ENCODE measurements around the gene TPM3.
A peak's percentile ranks its signal among the peaks of the same experiment; 100 is the strongest.

Gene TPM3

DNA sequence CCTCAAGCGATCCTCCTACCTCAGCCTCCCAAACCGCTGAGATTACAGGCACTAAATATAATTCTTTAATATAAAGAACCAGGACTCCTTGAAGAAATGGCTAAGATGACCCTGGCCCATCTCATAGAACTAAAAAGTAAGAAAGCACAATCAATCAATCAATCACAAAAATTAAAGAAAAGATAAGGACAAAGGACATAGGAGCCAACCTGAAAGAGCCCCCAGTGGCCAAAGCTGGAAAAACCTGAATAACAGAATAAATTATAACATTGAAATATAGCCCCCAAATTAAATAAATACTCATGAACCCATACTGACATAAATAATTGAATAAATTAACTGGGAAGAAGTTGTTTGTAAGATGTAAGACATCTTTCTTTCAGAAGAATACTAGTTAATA lies 45.9 kb downstream of the TPM3 start:
- no peak overlapping the region for H3K9ac ChIP-seq (ENCODE audit: low read depth, low read length, poor library complexity, severe bottlenecking)
- H4K20me1 ChIP-seq (ENCODE audit: insufficient read depth, low read length, poor library complexity, severe bottlenecking): no peaks in the 10 kb centered on the region
- no peaks in the 10 kb centered on the region for H3K36me3 ChIP-seq (ENCODE audit: insufficient read depth, low read length)
- H3F3A ChIP-seq (ENCODE audit: low read depth): no peaks in the 10 kb centered on the region
- H3K79me2 ChIP-seq (ENCODE audit: insufficient read depth, low read length): no peaks in the 10 kb centered on the region
- H3K9me2 ChIP-seq (replicated peaks; ENCODE audit: low read depth, low read length): no peaks in the 10 kb centered on the region
- TF ChIP-seq, protein P1, sequence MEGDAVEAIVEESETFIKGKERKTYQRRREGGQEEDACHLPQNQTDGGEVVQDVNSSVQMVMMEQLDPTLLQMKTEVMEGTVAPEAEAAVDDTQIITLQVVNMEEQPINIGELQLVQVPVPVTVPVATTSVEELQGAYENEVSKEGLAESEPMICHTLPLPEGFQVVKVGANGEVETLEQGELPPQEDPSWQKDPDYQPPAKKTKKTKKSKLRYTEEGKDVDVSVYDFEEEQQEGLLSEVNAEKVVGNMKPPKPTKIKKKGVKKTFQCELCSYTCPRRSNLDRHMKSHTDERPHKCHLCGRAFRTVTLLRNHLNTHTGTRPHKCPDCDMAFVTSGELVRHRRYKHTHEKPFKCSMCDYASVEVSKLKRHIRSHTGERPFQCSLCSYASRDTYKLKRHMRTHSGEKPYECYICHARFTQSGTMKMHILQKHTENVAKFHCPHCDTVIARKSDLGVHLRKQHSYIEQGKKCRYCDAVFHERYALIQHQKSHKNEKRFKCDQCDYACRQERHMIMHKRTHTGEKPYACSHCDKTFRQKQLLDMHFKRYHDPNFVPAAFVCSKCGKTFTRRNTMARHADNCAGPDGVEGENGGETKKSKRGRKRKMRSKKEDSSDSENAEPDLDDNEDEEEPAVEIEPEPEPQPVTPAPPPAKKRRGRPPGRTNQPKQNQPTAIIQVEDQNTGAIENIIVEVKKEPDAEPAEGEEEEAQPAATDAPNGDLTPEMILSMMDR (conservative IDR thresholded peaks at IDR 0.05; ENCODE audit: low read length): peak; percentile 67
- TF ChIP-seq EZH2phosphoT487 (IDR thresholded peaks at IDR 0.05; ENCODE audit: borderline replicate concordance): no peak
- H3K4me2 ChIP-seq (ENCODE audit: low read depth, low read length, poor library complexity, severe bottlenecking): no peak overlapping the region
- no peak overlapping the region for H2AFZ ChIP-seq (ENCODE audit: low read length)
- H3K9me3 ChIP-seq (ENCODE audit: insufficient read depth, low read depth, low read length): no peaks in the 10 kb centered on the region
- no peak overlapping the region for H3K4me3 ChIP-seq (ENCODE audit: low read length, poor library complexity, severe bottlenecking)
- H3K4me1 ChIP-seq (ENCODE audit: insufficient read depth, low read length, poor library complexity, severe bottlenecking): no peaks in the 10 kb centered on the region
- H3K27me3 ChIP-seq (ENCODE audit: insufficient read depth, low read length, poor library complexity, severe bottlenecking): no peaks in the 10 kb centered on the region

DNA sequence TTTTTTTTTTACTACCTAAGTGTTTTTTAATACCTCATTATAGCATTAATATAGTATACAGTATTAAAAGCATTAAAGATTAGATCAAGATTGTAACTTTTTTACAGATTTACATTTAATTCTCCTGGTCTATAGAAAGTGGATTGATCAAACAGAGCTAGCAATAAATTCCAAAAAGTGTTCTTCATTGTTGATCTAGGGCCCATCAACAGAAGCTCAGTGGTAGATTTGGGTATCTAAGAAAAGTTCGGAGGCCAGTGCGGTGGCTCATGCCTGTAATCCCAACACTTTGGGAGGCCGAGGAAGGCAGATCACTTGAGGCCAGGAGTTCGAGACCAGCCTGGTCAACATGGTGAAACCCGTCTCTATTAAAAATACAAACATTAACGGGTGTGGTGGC lies 49.5 kb downstream of the TPM3 start:
- Histone ChIP-seq H3K4me2 (ENCODE audit: low read depth, low read length, poor library complexity, severe bottlenecking) (no peak overlapping the region), H3F3A (ENCODE audit: low read depth) (no peaks in the 10 kb centered on the region), H3K4me3 (ENCODE audit: low read length, poor library complexity, severe bottlenecking) (no peak overlapping the region), H3K79me2 (ENCODE audit: insufficient read depth, low read length) (no peaks in the 10 kb centered on the region), H3K9me2 (replicated peaks; ENCODE audit: low read depth, low read length) (no peaks in the 10 kb centered on the region), H3K9ac (ENCODE audit: low read depth, low read length, poor library complexity, severe bottlenecking) (no peak overlapping the region), H2AFZ (ENCODE audit: low read length) (no peak overlapping the region), H3K9me3 (ENCODE audit: insufficient read depth, low read depth, low read length) (no peaks in the 10 kb centered on the region), H3K27me3 (ENCODE audit: insufficient read depth, low read length, poor library complexity, severe bottlenecking) (no peaks in the 10 kb centered on the region), H4K20me1 (ENCODE audit: insufficient read depth, low read length, poor library complexity, severe bottlenecking) (no peaks in the 10 kb centered on the region), H3K4me1 (ENCODE audit: insufficient read depth, low read length, poor library complexity, severe bottlenecking) (no peaks in the 10 kb centered on the region), H3K36me3 (ENCODE audit: insufficient read depth, low read length) (no peaks in the 10 kb centered on the region)
- no peak for TF ChIP-seq EZH2phosphoT487 (IDR thresholded peaks at IDR 0.05; ENCODE audit: borderline replicate concordance)
- TF ChIP-seq, protein P1 (conservative IDR thresholded peaks at IDR 0.05; ENCODE audit: low read length): no peak

DNA sequence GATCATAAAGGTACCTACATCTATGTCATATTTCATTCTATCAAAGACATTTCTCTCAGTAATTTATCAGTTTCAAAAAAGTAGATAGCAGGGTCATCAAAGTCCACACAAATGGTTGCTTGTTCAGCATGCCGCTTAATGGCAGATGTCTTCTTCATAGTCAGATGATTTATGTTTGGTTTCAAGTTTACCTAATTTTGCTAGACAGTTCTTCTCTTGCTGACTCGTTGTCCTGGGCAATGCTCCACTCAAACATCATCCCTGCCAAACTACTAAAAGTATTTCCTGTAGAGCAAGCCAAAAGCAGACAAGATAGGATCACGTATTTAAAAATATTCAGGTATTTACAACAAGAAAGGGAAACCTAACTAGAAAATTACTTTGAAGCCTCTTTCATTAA lies 50.7 kb downstream of the TPM3 start:
- Histone ChIP-seq H3K9ac (ENCODE audit: low read depth, low read length, poor library complexity, severe bottlenecking) (no peak overlapping the region), H3K79me2 (ENCODE audit: insufficient read depth, low read length) (no peaks in the 10 kb centered on the region), H3K4me1 (ENCODE audit: insufficient read depth, low read length, poor library complexity, severe bottlenecking) (no peaks in the 10 kb centered on the region), H3F3A (ENCODE audit: low read depth) (no peaks in the 10 kb centered on the region), H3K4me2 (ENCODE audit: low read depth, low read length, poor library complexity, severe bottlenecking) (no peak overlapping the region), H3K9me2 (replicated peaks; ENCODE audit: low read depth, low read length) (no peaks in the 10 kb centered on the region), H4K20me1 (ENCODE audit: insufficient read depth, low read length, poor library complexity, severe bottlenecking) (no peaks in the 10 kb centered on the region), H3K36me3 (ENCODE audit: insufficient read depth, low read length) (no peaks in the 10 kb centered on the region), H3K4me3 (ENCODE audit: low read length, poor library complexity, severe bottlenecking) (no peak overlapping the region), H3K27me3 (ENCODE audit: insufficient read depth, low read length, poor library complexity, severe bottlenecking) (no peaks in the 10 kb centered on the region), H3K9me3 (ENCODE audit: insufficient read depth, low read depth, low read length) (no peaks in the 10 kb centered on the region), H2AFZ (ENCODE audit: low read length) (no peak overlapping the region)
- TF ChIP-seq EZH2phosphoT487 (IDR thresholded peaks at IDR 0.05; ENCODE audit: borderline replicate concordance): no peak
- TF ChIP-seq, protein P1 (conservative IDR thresholded peaks at IDR 0.05; ENCODE audit: low read length): no peak

All from Loucy (cell line).